C4-2B (cell line): ENCODE data around the gene VTCN1.
"Not testable (repeated sequence)": the region's sequence is repeated elsewhere in the genome, so short reads cannot be mapped to it uniquely, and the experiment has no call there.

ENCODE experiments used
- CTCF ChIP-seq: fragments of 450-650 bp; conservative IDR thresholded peaks from 2 replicates; pipeline ENCODE4 v1.5.1; 2017; ENCODE audit warnings: mild to moderate bottlenecking
- ZFX ChIP-seq: fragments of 450-650 bp; IDR thresholded peaks from 2 replicates; pipeline ENCODE4 v1.6.1; 2017

- TF ChIP-seq CTCF, ZFX: not testable (repeated sequence)
Measured at GRCh38 chr1:117258075-117258474, 47.3 kb upstream of the VTCN1 start.
